ENCODE results near the gene ESRRB.

- TF ChIP-seq CSRNP3 (CRISPR knock-in tag; IDR thresholded peaks at IDR 0.05): no peak
- TF ChIP-seq, protein P1, sequence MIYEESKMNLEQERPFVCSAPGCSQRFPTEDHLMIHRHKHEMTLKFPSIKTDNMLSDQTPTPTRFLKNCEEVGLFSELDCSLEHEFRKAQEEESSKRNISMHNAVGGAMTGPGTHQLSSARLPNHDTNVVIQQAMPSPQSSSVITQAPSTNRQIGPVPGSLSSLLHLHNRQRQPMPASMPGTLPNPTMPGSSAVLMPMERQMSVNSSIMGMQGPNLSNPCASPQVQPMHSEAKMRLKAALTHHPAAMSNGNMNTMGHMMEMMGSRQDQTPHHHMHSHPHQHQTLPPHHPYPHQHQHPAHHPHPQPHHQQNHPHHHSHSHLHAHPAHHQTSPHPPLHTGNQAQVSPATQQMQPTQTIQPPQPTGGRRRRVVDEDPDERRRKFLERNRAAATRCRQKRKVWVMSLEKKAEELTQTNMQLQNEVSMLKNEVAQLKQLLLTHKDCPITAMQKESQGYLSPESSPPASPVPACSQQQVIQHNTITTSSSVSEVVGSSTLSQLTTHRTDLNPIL (CRISPR knock-in tag; IDR thresholded peaks at IDR 0.05; ENCODE audit: low read depth): no peak
- no peak for TF ChIP-seq OSR1 (CRISPR knock-in tag; IDR thresholded peaks at IDR 0.05)
- TF ChIP-seq, protein P2, sequence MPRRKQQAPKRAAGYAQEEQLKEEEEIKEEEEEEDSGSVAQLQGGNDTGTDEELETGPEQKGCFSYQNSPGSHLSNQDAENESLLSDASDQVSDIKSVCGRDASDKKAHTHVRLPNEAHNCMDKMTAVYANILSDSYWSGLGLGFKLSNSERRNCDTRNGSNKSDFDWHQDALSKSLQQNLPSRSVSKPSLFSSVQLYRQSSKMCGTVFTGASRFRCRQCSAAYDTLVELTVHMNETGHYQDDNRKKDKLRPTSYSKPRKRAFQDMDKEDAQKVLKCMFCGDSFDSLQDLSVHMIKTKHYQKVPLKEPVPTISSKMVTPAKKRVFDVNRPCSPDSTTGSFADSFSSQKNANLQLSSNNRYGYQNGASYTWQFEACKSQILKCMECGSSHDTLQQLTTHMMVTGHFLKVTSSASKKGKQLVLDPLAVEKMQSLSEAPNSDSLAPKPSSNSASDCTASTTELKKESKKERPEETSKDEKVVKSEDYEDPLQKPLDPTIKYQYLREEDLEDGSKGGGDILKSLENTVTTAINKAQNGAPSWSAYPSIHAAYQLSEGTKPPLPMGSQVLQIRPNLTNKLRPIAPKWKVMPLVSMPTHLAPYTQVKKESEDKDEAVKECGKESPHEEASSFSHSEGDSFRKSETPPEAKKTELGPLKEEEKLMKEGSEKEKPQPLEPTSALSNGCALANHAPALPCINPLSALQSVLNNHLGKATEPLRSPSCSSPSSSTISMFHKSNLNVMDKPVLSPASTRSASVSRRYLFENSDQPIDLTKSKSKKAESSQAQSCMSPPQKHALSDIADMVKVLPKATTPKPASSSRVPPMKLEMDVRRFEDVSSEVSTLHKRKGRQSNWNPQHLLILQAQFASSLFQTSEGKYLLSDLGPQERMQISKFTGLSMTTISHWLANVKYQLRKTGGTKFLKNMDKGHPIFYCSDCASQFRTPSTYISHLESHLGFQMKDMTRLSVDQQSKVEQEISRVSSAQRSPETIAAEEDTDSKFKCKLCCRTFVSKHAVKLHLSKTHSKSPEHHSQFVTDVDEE (CRISPR knock-in tag; IDR thresholded peaks at IDR 0.05): no peak
These were observed 149.3 kb downstream of the ESRRB start for GRCh38 chr14:76525106-76525821.
